CD4-positive, alpha-beta T cell treated with Interferon alpha-2 for 1 hour (primary cell): Measurements from ENCODE around the gene NMRK2.

Experiments
- DNase-seq, 2 donors: peaks; one replicate each; pipeline ENCODE4 v3.0.0-alpha.2; 2020 to 2022

NMRK2 gene

GRCh38 chr19:3982701-3983541, 50.1 kb downstream of the NMRK2 start:
- peak in 1 of 2 donors; percentile 6 for DNase-seq

- no peak for DNase-seq
Measured at GRCh38 chr19:3983542-3983914, 50.7 kb downstream of the NMRK2 start.

GRCh38 chr19:3983936-3984583, 51.2 kb downstream of the NMRK2 start:
- DNase-seq = peak in 1 of 2 donors; percentile 39

DNA sequence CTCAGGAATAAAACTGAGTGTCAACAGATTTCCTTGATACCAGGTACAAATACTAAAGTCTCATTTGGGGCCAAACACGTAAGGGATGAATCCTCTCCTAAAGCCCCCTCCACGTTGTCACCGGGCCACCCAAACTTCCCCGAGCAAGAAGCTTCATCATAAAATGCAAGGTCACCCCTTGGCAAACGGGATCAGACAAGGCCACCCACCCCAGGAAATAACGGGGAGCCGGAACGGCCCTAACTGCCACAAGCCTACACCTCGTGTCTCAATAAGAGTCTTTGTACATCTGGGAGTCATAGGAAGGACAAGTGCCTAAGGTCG, 51.7 kb downstream of the NMRK2 start:
- DNase-seq = no peak

GRCh38 chr19:3984908-3985642, 52.2 kb downstream of the NMRK2 start, which contains the start of gene EEF2:
EEF2 (minus strand) TSS chr19:3985463; CDS start chr19:3985380, 83 bp downstream.
- peak; percentile 90 to 94 for DNase-seq

- DNase-seq = no peak
Measured at GRCh38 chr19:3985643-3986259, 52.9 kb downstream of the NMRK2 start.

DNA sequence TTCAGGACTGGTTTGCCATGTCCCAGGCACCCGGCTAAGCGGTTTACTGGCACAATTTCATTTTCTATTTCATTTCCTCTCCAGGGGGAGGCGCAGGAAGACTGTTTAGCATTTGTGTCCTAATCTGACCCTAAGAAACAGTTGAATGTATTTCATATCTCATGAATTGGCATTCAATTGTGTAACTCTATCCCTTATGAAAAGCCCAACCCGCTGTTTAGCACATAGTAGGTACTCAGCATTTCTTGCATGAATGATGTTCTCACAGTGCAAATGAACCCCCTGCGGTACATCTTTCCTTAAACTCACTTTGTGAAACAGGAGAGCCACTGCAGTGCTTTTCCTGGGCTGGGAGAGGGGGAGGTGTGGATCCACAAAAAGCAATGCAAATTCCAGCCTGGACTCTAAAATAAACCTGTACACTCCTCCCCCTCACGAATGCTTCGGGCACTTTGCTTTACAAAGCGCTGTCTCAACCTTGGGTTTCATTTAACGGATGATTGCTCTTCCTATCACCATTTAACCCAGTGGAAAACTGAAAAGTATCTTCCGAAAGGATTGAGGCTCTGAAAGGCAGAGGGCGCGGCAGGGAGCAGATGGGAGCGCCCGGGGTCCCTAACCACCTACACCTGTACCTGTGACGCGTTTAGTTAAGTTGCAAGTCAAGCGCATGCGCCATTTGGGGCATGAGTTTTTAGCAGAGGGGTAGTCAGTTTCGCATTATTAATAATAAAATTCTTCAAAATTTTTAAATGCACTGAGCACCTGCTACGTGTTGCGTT, 53.6 kb downstream of the NMRK2 start:
- DNase-seq = peak; percentile 77 to 84

DNA sequence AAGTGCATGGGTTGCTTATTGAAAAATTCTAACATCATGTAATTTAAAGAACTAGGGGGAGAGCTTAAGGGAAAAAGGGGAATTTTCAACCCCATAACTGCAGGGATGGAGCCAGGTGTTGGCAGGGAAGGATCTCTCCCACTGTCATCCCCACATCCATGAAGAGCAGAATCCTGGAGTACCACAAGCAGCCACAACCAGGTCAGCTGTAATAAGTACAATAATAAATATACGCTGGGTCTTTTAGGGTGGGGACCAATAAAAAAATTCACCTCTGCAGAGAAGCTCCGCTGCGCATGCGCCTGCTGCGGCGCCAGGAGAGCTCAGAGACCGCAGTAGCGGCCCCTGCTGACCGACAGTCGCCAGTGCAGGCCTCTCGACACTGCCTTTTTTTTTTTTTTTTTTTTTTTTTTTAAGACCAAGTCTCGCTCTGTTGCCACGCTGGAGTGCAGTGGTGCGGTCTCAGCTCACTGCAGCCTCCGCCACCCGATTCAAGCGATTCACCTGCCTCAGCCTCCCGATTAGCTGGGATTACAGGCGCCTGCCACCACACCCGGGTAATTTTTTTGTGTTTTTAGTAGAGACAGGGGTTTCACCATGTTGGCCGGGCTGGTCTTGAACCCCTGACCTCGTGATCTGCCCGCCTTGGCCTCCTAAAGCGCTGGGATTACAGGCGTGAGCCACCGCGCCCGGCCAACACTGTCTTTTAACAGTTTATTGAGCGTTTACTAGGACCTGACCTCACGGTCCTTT, 54.9 kb downstream of the NMRK2 start:
- peak; percentile 92 to 94 for DNase-seq

GRCh38 chr19:3990815-3991117, 57.9 kb downstream of the NMRK2 start:
- no peak for DNase-seq
